Astrocyte (in vitro differentiated cells and primary cell): ENCODE results near the gene SPR.

Source experiments
- EZH2 ChIP-seq: IDR thresholded peaks from 2 replicates; pipeline ENCODE4 v1.6.1; 2012; ENCODE audit warnings: mild to moderate bottlenecking, low read length, inconsistent platforms; ENCODE audit not compliant: insufficient read depth
- TF ChIP-seq, protein P1 (sequence below): IDR thresholded peaks from 2 replicates; pipeline ENCODE4 v1.5.1; 2011; ENCODE audit warnings: low read depth, mild to moderate bottlenecking, inconsistent platforms, low read length, moderate library complexity; ENCODE audit not compliant: insufficient read depth

DNA sequence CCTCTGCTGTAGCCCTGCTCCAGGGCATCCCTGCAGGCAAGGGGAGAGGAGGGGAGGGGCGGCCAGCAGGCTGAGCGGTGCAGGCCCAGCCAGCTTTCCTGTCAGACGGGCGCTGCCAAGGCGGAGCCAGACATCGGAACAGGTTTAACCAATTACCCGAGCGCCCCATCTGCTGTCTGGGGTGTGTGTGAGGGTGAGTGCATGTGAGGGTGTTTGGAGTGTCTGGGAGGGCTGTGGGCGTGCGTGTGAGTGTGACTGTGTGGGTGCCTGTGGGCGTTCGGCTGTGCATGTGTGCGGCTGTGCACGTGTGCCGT lies 50.1 kb downstream of the SPR start:
- TF ChIP-seq, protein P1, sequence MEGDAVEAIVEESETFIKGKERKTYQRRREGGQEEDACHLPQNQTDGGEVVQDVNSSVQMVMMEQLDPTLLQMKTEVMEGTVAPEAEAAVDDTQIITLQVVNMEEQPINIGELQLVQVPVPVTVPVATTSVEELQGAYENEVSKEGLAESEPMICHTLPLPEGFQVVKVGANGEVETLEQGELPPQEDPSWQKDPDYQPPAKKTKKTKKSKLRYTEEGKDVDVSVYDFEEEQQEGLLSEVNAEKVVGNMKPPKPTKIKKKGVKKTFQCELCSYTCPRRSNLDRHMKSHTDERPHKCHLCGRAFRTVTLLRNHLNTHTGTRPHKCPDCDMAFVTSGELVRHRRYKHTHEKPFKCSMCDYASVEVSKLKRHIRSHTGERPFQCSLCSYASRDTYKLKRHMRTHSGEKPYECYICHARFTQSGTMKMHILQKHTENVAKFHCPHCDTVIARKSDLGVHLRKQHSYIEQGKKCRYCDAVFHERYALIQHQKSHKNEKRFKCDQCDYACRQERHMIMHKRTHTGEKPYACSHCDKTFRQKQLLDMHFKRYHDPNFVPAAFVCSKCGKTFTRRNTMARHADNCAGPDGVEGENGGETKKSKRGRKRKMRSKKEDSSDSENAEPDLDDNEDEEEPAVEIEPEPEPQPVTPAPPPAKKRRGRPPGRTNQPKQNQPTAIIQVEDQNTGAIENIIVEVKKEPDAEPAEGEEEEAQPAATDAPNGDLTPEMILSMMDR, result no peak
- no peak for TF ChIP-seq EZH2
